ENCODE data around the gene ANKHD1. TPM values are rescaled to one million over a fixed set of nuclear protein-coding genes. Genes with fewer than 3 reads are reported as not detected.

The ANKHD1 gene
- total and polyA plus RNA-seq, 4 donors: 33.2 to 116 (median 60.1) TPM

DNA sequence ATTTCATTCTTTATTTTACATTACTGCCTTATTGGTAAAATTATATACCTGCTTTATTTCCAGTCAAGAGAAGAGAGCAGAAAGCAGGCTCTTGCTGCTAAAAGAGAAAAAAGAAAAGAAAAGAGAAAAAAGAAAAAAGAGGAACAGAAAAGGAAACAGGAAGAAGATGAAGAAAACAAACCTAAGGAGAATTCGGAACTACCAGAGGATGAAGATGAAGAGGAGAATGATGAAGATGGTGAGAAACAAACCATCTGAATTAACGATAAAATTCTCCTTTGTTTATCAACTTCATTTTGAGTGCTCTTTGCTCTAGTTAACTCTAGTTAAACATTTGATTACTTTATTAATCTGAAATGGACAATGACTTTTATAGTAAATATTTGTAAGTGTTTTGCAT lies 122.4 kb downstream of the ANKHD1 start:
- Histone ChIP-seq H3K4me3 (ENCODE audit: low read depth in 1 of 3, low read length in 3 of 3) (no peak overlapping the region), H3K36me3 (ENCODE audit: control insufficient read depth in 4 of 4, insufficient read depth in 3 of 4, low read depth in 1 of 4, low read length in 3 of 4) (peaks cover 6 to 47% (median 34%) of the 10 kb centered on the region in 4 donors), H3K27ac (ENCODE audit: low read depth in 1 of 2, low read length in 2 of 2) (no peak overlapping the region), H3K4me1 (ENCODE audit: control insufficient read depth in 4 of 4, insufficient read depth in 4 of 4, low read length in 3 of 4) (no peaks in the 10 kb centered on the region), H3K27me3 (ENCODE audit: control insufficient read depth in 4 of 4, insufficient read depth in 4 of 4, low read length in 3 of 4) (no peaks in the 10 kb centered on the region), H3K9ac (ENCODE audit: low read depth in 1 of 2, low read length in 2 of 2) (no peak overlapping the region), H3K9me3 (ENCODE audit: control insufficient read depth in 4 of 4, low read length in 3 of 4) (no peaks in the 10 kb centered on the region)
- WGBS: 84% methylated on average over 2 of the region's 2 CpGs
- no peak for DNase-seq (ENCODE audit: low spot score)
- TF ChIP-seq HNF4G (IDR thresholded peaks at IDR 0.05) (no peak), YY1 (IDR thresholded peaks at IDR 0.05) (no peak), RXRA (IDR thresholded peaks at IDR 0.05) (no peak), EGR1 (IDR thresholded peaks at IDR 0.05; ENCODE audit: low read depth in 2 of 2) (no peak), FOXA2 (IDR thresholded peaks at IDR 0.05) (no peak)

GRCh38 chr5:140540227-140540626 lies 138.6 kb downstream of the ANKHD1 start:
- H3K36me3 ChIP-seq (ENCODE audit: control insufficient read depth in 4 of 4, insufficient read depth in 3 of 4, low read depth in 1 of 4, low read length in 3 of 4): peaks cover 5 to 62% (median 47%) of the 10 kb centered on the region in 4 donors
- H3K9ac ChIP-seq (ENCODE audit: low read depth in 1 of 2, low read length in 2 of 2): no peak overlapping the region
- H3K27ac ChIP-seq (ENCODE audit: low read depth in 1 of 2, low read length in 2 of 2): no peak overlapping the region
- H3K4me1 ChIP-seq (ENCODE audit: control insufficient read depth in 4 of 4, insufficient read depth in 4 of 4, low read length in 3 of 4): peaks cover 0 to 4% (median 0%) of the 10 kb centered on the region in 4 donors
- H3K4me3 ChIP-seq (ENCODE audit: low read depth in 1 of 3, low read length in 3 of 3): no peak overlapping the region
- WGBS: 94% methylated on average over 1 of the region's 1 CpG
- no peak for TF ChIP-seq CTCF (IDR thresholded peaks at IDR 0.05; ENCODE audit: low read depth, low read length, missing input control)
- TF ChIP-seq, protein P1, sequence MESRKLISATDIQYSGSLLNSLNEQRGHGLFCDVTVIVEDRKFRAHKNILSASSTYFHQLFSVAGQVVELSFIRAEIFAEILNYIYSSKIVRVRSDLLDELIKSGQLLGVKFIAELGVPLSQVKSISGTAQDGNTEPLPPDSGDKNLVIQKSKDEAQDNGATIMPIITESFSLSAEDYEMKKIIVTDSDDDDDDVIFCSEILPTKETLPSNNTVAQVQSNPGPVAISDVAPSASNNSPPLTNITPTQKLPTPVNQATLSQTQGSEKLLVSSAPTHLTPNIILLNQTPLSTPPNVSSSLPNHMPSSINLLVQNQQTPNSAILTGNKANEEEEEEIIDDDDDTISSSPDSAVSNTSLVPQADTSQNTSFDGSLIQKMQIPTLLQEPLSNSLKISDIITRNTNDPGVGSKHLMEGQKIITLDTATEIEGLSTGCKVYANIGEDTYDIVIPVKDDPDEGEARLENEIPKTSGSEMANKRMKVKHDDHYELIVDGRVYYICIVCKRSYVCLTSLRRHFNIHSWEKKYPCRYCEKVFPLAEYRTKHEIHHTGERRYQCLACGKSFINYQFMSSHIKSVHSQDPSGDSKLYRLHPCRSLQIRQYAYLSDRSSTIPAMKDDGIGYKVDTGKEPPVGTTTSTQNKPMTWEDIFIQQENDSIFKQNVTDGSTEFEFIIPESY (IDR thresholded peaks at IDR 0.05): no peak
- TF ChIP-seq RAD21 (IDR thresholded peaks at IDR 0.05): no peak
- no peak for TF ChIP-seq RXRA (IDR thresholded peaks at IDR 0.05)
- no peak for DNase-seq (ENCODE audit: low spot score)
- H3K27me3 ChIP-seq (ENCODE audit: control insufficient read depth in 4 of 4, insufficient read depth in 4 of 4, low read length in 3 of 4): no peaks in the 10 kb centered on the region
- H3K9me3 ChIP-seq (ENCODE audit: control insufficient read depth in 4 of 4, low read length in 3 of 4): no peaks in the 10 kb centered on the region

- H3K9me3 ChIP-seq (ENCODE audit: control insufficient read depth in 4 of 4, low read length in 3 of 4): no peaks in the 10 kb centered on the region
- no peak overlapping the region for H3K27ac ChIP-seq (ENCODE audit: low read depth in 1 of 2, low read length in 2 of 2)
- DNase-seq (ENCODE audit: low spot score): no peak
- no peaks in the 10 kb centered on the region for H3K27me3 ChIP-seq (ENCODE audit: control insufficient read depth in 4 of 4, insufficient read depth in 4 of 4, low read length in 3 of 4)
- no peak overlapping the region for H3K9ac ChIP-seq (ENCODE audit: low read depth in 1 of 2, low read length in 2 of 2)
- no peak for TF ChIP-seq CTCF (IDR thresholded peaks at IDR 0.05; ENCODE audit: low read depth, low read length, missing input control)
- TF ChIP-seq, protein P1 (IDR thresholded peaks at IDR 0.05): no peak
- TF ChIP-seq TAF1 (conservative IDR thresholded peaks at IDR 0.05): no peak
- no peak for TF ChIP-seq RXRA (IDR thresholded peaks at IDR 0.05)
- no peak for TF ChIP-seq HNF4G (IDR thresholded peaks at IDR 0.05)
- no peak for TF ChIP-seq FOXA2 (IDR thresholded peaks at IDR 0.05)
- no peak for TF ChIP-seq SP1 (IDR thresholded peaks at IDR 0.05)
- no peak for TF ChIP-seq FOXA1 (IDR thresholded peaks at IDR 0.05)
- TF ChIP-seq JUND (IDR thresholded peaks at IDR 0.05): no peak
- H3K4me1 ChIP-seq (ENCODE audit: control insufficient read depth in 4 of 4, insufficient read depth in 4 of 4, low read length in 3 of 4): peaks cover 6 to 21% (median 16%) of the 10 kb centered on the region in 4 donors
- no peak overlapping the region for H3K4me3 ChIP-seq (ENCODE audit: low read depth in 1 of 3, low read length in 3 of 3)
- 89% methylated on average over 5 of the region's 5 CpGs for WGBS
- H3K36me3 ChIP-seq (ENCODE audit: control insufficient read depth in 4 of 4, insufficient read depth in 3 of 4, low read depth in 1 of 4, low read length in 3 of 4): peaks cover 2 to 46% (median 40%) of the 10 kb centered on the region in 4 donors
Measured at GRCh38 chr5:140542972-140543371, 141.3 kb downstream of the ANKHD1 start.
